H1 (cell line): ENCODE data around the gene KRTAP10-5. TPM values are rescaled to one million over a fixed set of nuclear protein-coding genes. Genes with fewer than 3 reads are reported as not detected.

ENCODE experiments used
- CTCF ChIA-PET: fragments of 300-600 bp; sonication (Branson Sonifier 250); formaldehyde crosslinking; loops from one replicate; lab custom pipeline; 2021; ENCODE audit not compliant: partially characterized antibody; lab: Charles Lee
- POLR2A ChIA-PET: fragments of 300-600 bp; sonication (Branson Sonifier 250); formaldehyde crosslinking; loops from one replicate; lab custom pipeline; 2021; ENCODE audit warnings: inconsistent platforms; ENCODE audit not compliant: partially characterized antibody; lab: Charles Lee
- DNase-seq, 2 experiments: peaks; one replicate each; pipeline versions ENCODE4 v3.0.0 to v3.0.0-alpha.2; 2010 to 2022; ENCODE audit warnings: low spot score in 2 of 2, low read depth in 1 of 2, mixed read lengths in 1 of 2
- FAIRE-seq: peaks from 2 replicates; lab custom pipeline; 2011; peaks lifted over from hg19 to GRCh38; lab: Jason Lieb, UNC
- H2AFZ ChIP-seq: 2 replicates; pipeline ENCODE4 v1.8.1; 2012; ENCODE audit warnings: low read length, inconsistent platforms
- H2AK5ac ChIP-seq: 2 replicates; pipeline ENCODE4 v1.6.1; 2013; ENCODE audit warnings: low read depth, low read length
- H2BK120ac ChIP-seq: replicated peaks from 2 replicates; pipeline ENCODE3; 2013; ENCODE audit warnings: low read depth, low read length, inconsistent platforms
- H2BK12ac ChIP-seq: 2 replicates; pipeline ENCODE4 v1.6.1; 2013; ENCODE audit warnings: low read depth, low read length
- H2BK15ac ChIP-seq: 2 replicates; pipeline ENCODE4 v1.6.1; 2013; ENCODE audit warnings: low read length
- H2BK20ac ChIP-seq: 2 replicates; pipeline ENCODE4 v1.6.1; 2013; ENCODE audit warnings: low read length
- H2BK5ac ChIP-seq: 2 replicates; pipeline ENCODE4 v1.6.1; 2013; ENCODE audit warnings: low read depth, low read length
- H3K14ac ChIP-seq: 2 replicates; pipeline ENCODE4 v1.6.1; 2013; ENCODE audit warnings: inconsistent platforms; ENCODE audit not compliant: insufficient read length
- H3K18ac ChIP-seq: 2 replicates; pipeline ENCODE4 v1.6.1; 2013; ENCODE audit warnings: low read length; ENCODE audit errors: extremely low read depth
- H3K23ac ChIP-seq: 2 replicates; pipeline ENCODE4 v1.6.1; 2013; ENCODE audit warnings: inconsistent platforms; ENCODE audit not compliant: insufficient read length
- H3K23me2 ChIP-seq: 2 replicates; pipeline ENCODE4 v1.6.1; 2013; ENCODE audit warnings: low read depth, low read length
- H3K27ac ChIP-seq: 2 replicates; pipeline ENCODE4 v1.6.1; 2011; ENCODE audit warnings: low read depth, low read length, inconsistent platforms
- H3K27me3 ChIP-seq, 4 experiments: replicated peaks in 1 of 4; 1 replicate in 1 of 4; 2 replicates in 3 of 4; pipeline versions ENCODE4 v1.6.1 to v1.8.1; 2011 to 2013; ENCODE audit warnings: low read length in 3 of 4, mild to moderate bottlenecking in 3 of 4, inconsistent platforms in 2 of 4, mixed read lengths in 2 of 4, moderate library complexity in 1 of 4; ENCODE audit not compliant: control insufficient read depth in 3 of 4, insufficient read depth in 3 of 4; ENCODE audit errors: extremely low read depth in 1 of 4
- H3K36me3 ChIP-seq, 4 experiments: 2 replicates each; pipeline versions ENCODE4 v1.6.1 to v1.8.1; 2011 to 2013; ENCODE audit warnings: mild to moderate bottlenecking in 4 of 4, low read length in 3 of 4, moderate library complexity in 2 of 4, control low read depth in 1 of 4, inconsistent platforms in 1 of 4; ENCODE audit not compliant: insufficient read depth in 4 of 4, control insufficient read depth in 2 of 4
- H3K4ac ChIP-seq: replicated peaks from 2 replicates; pipeline ENCODE3; 2013; ENCODE audit warnings: low read length, low read depth, mixed read lengths, inconsistent platforms; ENCODE audit not compliant: insufficient read length
- H3K4me1 ChIP-seq, 4 experiments: replicated peaks in 1 of 4; 1 replicate in 1 of 4; 2 replicates in 3 of 4; pipeline versions ENCODE4 v1.6.1 to v1.8.1; 2011 to 2013; ENCODE audit warnings: low read length in 3 of 4, inconsistent platforms in 2 of 4, mixed read lengths in 1 of 4; ENCODE audit not compliant: insufficient read depth in 4 of 4, control insufficient read depth in 3 of 4
- H3K4me2 ChIP-seq, 2 experiments: 2 replicates each; pipeline versions ENCODE4 v1.6.1 to v1.8.1; 2011 to 2013; ENCODE audit warnings: low read depth in 2 of 2, low read length in 2 of 2, control low read depth in 1 of 2, inconsistent platforms in 1 of 2, mild to moderate bottlenecking in 1 of 2; ENCODE audit not compliant: insufficient read depth in 1 of 2
- H3K4me3 ChIP-seq, 4 experiments: fragments of 200-600, 300-600 bp in 1 of 4; sonication (generic), shearing (Covaris generic), sonication (Bioruptor Twin) in 1 of 4; 2 replicates each; pipeline versions ENCODE4 v1.5.1 to v1.8.1; 2011 to 2016; ENCODE audit warnings: low read length in 4 of 4, low read depth in 3 of 4, control low read depth in 2 of 4, inconsistent platforms in 2 of 4, mild to moderate bottlenecking in 2 of 4, mixed read lengths in 1 of 4, moderate library complexity in 1 of 4; ENCODE audit not compliant: insufficient read depth in 2 of 4; ENCODE audit errors: extremely low read depth in 1 of 4
- H3K56ac ChIP-seq: replicated peaks from 2 replicates; pipeline ENCODE3; 2013; ENCODE audit warnings: low read depth, mild to moderate bottlenecking, mixed read lengths, low read length, inconsistent platforms; ENCODE audit not compliant: insufficient read length
- H3K79me1 ChIP-seq: 2 replicates; pipeline ENCODE4 v1.6.1; 2013; ENCODE audit warnings: low read depth, low read length, control low read depth
- H3K79me2 ChIP-seq, 2 experiments: 2 replicates each; pipeline versions ENCODE4 v1.6.1 to v1.8.1; 2012 to 2013; ENCODE audit warnings: low read length in 2 of 2, mild to moderate bottlenecking in 2 of 2, inconsistent platforms in 1 of 2; ENCODE audit not compliant: insufficient read depth in 2 of 2, control insufficient read depth in 1 of 2
- H3K9ac ChIP-seq, 4 experiments: replicated peaks in 1 of 4; 1 replicate in 1 of 4; 2 replicates in 3 of 4; pipeline versions ENCODE4 v1.6.1 to v1.8.1; 2011 to 2013; ENCODE audit warnings: low read depth in 3 of 4, low read length in 3 of 4, control low read depth in 2 of 4, mild to moderate bottlenecking in 2 of 4, moderate library complexity in 2 of 4, inconsistent platforms in 1 of 4; ENCODE audit errors: extremely low read depth in 1 of 4
- H3K9me3 ChIP-seq, 2 experiments: 2 replicates each; pipeline versions ENCODE4 v1.6.1 to v1.8.1; 2012 to 2013; ENCODE audit warnings: mild to moderate bottlenecking in 2 of 2, moderate library complexity in 2 of 2, control low read depth in 1 of 2, inconsistent platforms in 1 of 2, low read depth in 1 of 2, low read length in 1 of 2, mixed read lengths in 1 of 2; ENCODE audit not compliant: insufficient read depth in 2 of 2
- H4K20me1 ChIP-seq, 2 experiments: replicated peaks in 1 of 2; 2 replicates each; pipeline versions ENCODE3 to v1.8.1; 2011 to 2013; ENCODE audit warnings: inconsistent platforms in 2 of 2, low read length in 2 of 2, mild to moderate bottlenecking in 1 of 2; ENCODE audit not compliant: insufficient read depth in 2 of 2, control insufficient read depth in 1 of 2
- H4K5ac ChIP-seq: 2 replicates; pipeline ENCODE4 v1.6.1; 2013; ENCODE audit warnings: low read length, low read depth, mixed read lengths, inconsistent platforms; ENCODE audit not compliant: insufficient read length
- H4K8ac ChIP-seq: 2 replicates; pipeline ENCODE4 v1.8.0; 2013; ENCODE audit warnings: mild to moderate bottlenecking, moderate library complexity, low read length, inconsistent platforms; ENCODE audit not compliant: insufficient read depth; ENCODE audit errors: extremely low read depth
- H4K91ac ChIP-seq: replicated peaks from 2 replicates; pipeline ENCODE3; 2013; ENCODE audit warnings: low read length, mixed read lengths, inconsistent platforms; ENCODE audit not compliant: insufficient read length
- WGBS, 2 experiments: shearing (Covaris generic) in 1 of 2; methylation state at CpG; one replicate each; pipeline versions ENCODE4 v1.1.6 to v1.1.7; 2013 to 2015; ENCODE audit warnings: low lambda C conversion rate in 2 of 2, mixed read lengths in 2 of 2, inconsistent platforms in 1 of 2, low coverage in 1 of 2, missing lambda C conversion rate in 1 of 2; ENCODE audit not compliant: insufficient replicate concordance in 2 of 2, insufficient coverage in 1 of 2, insufficient read length in 1 of 2; ENCODE audit errors: extremely low coverage in 1 of 2, missing lambda C conversion rate in 1 of 2; 5-methylcytosine and 5-hydroxymethylcytosine counted together
- polyA plus RNA-seq, 7 experiments: library from polyadenylated mRNA; depleted of rRNA in 3 of 7; stranded (reverse) in 5 of 7; unstranded in 2 of 7; fragments of >200 nt in 5 of 7; fragments of 200-250 nt in 2 of 7; gene quantifications; 1 replicate in 5 of 7; 2 replicates in 1 of 7; 4 replicates in 1 of 7; pipeline versions ENCODE4 v1.2.1 to v1.2.3, GENCODE V29; 2011 to 2013; ENCODE audit warnings: missing spikeins in 2 of 7, mixed read lengths in 2 of 7
- total RNA-seq: library from RNA; stranded (reverse); fragmentation: NEBNext Ultra II Directional; extraction: Animal tissue kit (Norgen Biotek cat#: 25700); gene quantifications from 2 replicates; pipeline ENCODE4 v1.2.1, GENCODE V29; 2021

The KRTAP10-5 gene
- total and polyA plus RNA-seq, 2 of the 8 experiments (the other 6 are each of a cell fraction or from before 2014, with no cell fraction given) = 0.09 TPM; not detected in 1

GRCh38 chr21:44534688-44535087 is 45.7 kb downstream of the KRTAP10-5 start:
- Histone ChIP-seq H4K20me1 (peaks cover 0 to 2% of the 10 kb centered on the region in 2 experiments), H3K23me2 (peaks cover 4% of the 10 kb centered on the region; the same call in 1 of the 2 replicates), H2BK5ac (no peak overlapping the region), H4K8ac (no peak overlapping the region), H3K23ac (no peak overlapping the region), H4K5ac (no peak overlapping the region), H2AK5ac (no peak overlapping the region), H2BK15ac (no peak overlapping the region), H3K56ac (no peak overlapping the region), H3K27me3 (no peaks in the 10 kb centered on the region), H2BK20ac (no peak overlapping the region), H3K4ac (no peak overlapping the region), H2BK120ac (no peak overlapping the region), H3K4me2 (no peak overlapping the region), H3K14ac (no peak overlapping the region), H3K4me3 (no peak overlapping the region), H3K9ac (no peak overlapping the region), H3K79me1 (no peaks in the 10 kb centered on the region), H3K18ac (no peak overlapping the region), H3K4me1 (peaks cover 0 to 3% (median 0%) of the 10 kb centered on the region in 4 experiments; a peak in 1 of 7 replicates), H3K9me3 (no peaks in the 10 kb centered on the region), H3K79me2 (no peaks in the 10 kb centered on the region), H2AFZ (no peak overlapping the region), H3K27ac (no peak overlapping the region), H4K91ac (no peak overlapping the region), H3K36me3 (no peaks in the 10 kb centered on the region), H2BK12ac (no peak overlapping the region)
- WGBS, 2 experiments = 88% methylated on average over 6 of the region's 6 CpGs; no CpG with 5 or more reads in 1 of the 2 experiments
- CTCF ChIA-PET = no interaction called here
- FAIRE-seq = no peak
- POLR2A ChIA-PET = no interaction called here
- no peak for DNase-seq
